Testis (tissue), 2 donors: ENCODE measurements around the gene MAPK1.

Source experiments
- POLR2A ChIP-seq: fragments of 450-650 bp; IDR thresholded peaks from one replicate; pipeline ENCODE4 v1.6.1; 2017; ENCODE audit warnings: antibody characterized with exemption, mild to moderate bottlenecking, moderate library complexity
- TF ChIP-seq, protein P1 (sequence below), 3 experiments: fragments of 450-650 bp in 2 of 3; fragments of 200-600 bp in 1 of 3; sonication (generic) in 1 of 3; IDR thresholded peaks; one replicate each; pipeline ENCODE4 v1.5.1; 2016 to 2019; ENCODE audit warnings: antibody characterized with exemption in 3 of 3, mild to moderate bottlenecking in 2 of 3, moderate library complexity in 1 of 3

DNA sequence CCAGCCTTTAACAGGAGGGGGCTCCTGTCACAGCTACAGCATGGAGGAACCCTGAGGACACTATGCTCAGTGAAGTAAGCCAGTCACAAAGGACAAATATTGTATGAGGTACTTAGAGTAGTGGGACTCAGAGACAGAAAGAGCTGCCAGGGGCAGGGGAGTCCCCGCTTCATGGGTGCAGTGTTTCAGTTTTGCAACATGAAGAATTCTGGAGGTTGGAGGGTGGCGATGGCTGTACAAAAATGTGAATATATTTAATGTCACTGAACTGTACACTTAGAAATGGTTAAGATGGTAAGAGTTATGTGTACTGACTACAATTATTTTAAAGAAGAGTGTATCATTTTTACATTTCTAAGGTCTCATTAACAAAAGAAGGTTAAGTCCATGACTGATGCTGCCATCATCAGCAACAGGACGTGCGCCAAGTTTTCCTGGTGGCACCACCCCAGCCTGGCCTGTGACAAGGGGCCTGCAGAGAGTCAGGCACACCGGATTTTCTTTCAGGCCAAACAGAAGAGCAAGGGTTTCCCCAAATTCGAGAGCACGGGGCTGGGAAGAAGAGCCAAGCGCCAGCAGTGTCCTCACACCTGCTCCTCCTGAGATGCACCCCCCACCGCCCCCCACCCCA is 153.9 kb downstream of the MAPK1 start:
- TF ChIP-seq, protein P1, sequence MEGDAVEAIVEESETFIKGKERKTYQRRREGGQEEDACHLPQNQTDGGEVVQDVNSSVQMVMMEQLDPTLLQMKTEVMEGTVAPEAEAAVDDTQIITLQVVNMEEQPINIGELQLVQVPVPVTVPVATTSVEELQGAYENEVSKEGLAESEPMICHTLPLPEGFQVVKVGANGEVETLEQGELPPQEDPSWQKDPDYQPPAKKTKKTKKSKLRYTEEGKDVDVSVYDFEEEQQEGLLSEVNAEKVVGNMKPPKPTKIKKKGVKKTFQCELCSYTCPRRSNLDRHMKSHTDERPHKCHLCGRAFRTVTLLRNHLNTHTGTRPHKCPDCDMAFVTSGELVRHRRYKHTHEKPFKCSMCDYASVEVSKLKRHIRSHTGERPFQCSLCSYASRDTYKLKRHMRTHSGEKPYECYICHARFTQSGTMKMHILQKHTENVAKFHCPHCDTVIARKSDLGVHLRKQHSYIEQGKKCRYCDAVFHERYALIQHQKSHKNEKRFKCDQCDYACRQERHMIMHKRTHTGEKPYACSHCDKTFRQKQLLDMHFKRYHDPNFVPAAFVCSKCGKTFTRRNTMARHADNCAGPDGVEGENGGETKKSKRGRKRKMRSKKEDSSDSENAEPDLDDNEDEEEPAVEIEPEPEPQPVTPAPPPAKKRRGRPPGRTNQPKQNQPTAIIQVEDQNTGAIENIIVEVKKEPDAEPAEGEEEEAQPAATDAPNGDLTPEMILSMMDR (IDR thresholded peaks at IDR 0.05), result no peak
- TF ChIP-seq POLR2A, result no peak
